Fibroblast of skin of back (primary cell): ENCODE measurements around the gene SYT8.

ENCODE experiments used
- DNase-seq: peaks from one replicate; pipeline ENCODE4 v3.0.0-alpha.2; 2013

Gene SYT8

DNA sequence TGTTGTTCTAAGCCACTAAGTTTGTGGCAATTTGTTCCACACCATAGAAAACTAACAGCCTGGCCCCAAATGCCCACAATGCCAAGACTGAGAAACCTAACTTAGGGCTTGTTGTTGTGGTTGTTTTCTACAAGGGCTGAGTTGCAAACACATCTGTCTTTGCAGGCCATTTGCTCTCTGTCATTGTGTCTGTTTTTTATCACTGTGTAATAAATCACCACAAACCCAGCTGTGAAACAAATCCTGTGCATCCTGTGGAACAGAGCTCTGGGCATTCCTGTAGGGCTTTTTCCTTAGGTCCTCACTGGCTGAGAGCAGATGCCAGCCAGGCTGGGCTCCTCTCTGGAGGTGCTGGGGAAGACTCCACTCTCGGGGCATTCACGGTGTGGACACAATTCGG, 15.7 kb upstream of the SYT8 start:
- DNase-seq = no peak

DNA sequence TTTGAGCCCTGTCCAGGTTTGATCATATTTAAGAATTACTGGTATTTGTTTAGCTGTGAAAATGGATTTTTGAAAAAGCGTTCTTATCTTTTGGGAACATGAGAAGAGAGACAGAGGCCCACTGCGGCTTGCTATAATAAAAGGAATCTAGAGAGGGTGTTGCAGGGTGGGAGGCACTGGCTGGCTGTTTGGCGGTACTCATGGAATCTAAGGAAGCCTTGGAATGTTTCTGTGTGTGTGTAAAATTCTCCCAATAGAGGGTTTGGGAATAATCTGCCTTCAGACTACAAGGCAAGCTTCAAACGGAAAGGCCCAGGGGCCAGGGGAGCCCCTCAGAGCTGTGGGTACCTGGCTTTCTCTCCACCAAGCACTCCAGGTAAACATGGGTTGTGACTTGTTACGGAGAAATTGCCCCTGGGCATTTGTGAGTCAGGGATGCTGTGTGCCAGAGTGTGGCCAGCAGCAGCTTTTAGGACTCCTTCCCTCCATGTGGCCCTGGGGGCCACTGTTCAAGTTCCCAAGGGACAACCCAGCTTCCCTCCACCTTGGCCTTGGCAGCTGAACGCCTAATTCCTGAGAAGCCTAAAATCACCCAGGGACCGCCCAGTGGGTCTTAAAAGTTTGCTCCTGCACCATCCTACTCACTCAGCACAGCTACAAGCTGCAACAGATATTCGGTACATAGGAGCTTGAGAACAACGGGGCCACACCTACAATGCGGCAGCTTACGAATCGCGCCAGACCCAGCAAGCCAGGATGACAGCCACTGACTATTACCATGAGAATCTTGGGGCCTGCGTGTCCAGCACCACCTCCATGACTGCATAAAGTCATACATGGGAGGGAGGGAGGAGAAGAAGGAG, 14.1 kb upstream of the SYT8 start:
- peak; percentile 82 for DNase-seq

DNA sequence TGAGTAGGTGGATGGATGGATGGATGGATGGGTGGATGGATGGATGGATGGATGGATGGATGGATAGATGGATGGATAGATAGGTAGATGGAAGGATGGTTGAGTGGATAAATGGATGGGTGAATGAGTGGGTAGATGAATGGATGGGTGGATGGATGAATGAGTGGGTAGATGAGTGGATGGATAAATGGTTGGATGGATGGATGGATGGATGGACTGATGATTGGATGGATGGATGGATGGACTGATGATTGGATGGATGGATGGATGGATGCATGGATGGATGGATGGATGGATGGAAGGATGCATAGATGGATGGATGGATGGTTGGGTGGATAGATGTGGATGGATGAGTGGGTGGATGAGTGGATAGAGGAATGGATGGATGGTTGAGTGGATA, 13.2 kb upstream of the SYT8 start:
- no peak for DNase-seq

DNA sequence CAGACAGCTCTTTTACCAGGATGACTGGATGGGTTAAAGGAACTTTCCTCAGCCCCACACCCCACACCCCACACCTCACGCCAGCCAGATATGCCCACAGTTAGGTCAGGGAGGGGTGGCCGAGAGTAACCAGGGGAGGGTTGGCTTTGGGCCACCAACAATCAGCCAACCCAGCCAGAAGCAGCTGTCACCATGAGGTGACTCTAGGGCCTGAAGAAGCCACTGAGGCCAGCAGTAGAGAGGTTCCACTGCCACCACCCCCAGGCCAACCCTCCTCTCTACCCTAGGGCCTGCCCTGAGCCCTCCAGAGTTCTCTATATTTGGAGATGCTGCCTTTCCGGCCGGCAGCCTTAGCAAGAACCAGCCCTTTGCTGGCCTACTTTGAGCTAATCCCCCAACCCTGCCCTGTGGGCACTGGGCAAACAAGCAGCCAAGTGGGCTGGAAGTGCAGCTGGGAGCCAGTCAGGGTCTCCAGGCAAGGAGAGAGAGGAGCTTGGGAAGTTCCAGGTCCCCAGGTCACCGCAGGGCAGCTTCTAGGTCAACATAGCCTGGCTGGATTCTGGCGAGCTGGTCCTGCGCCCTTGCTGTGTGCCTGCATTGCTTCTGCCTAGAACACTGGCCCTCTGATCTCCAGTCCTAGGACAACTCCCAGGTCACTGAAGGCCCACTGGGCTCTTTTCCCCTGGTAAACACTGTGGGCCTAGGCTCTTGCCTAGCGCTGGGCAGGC, 12.0 kb upstream of the SYT8 start:
- no peak for DNase-seq

DNA sequence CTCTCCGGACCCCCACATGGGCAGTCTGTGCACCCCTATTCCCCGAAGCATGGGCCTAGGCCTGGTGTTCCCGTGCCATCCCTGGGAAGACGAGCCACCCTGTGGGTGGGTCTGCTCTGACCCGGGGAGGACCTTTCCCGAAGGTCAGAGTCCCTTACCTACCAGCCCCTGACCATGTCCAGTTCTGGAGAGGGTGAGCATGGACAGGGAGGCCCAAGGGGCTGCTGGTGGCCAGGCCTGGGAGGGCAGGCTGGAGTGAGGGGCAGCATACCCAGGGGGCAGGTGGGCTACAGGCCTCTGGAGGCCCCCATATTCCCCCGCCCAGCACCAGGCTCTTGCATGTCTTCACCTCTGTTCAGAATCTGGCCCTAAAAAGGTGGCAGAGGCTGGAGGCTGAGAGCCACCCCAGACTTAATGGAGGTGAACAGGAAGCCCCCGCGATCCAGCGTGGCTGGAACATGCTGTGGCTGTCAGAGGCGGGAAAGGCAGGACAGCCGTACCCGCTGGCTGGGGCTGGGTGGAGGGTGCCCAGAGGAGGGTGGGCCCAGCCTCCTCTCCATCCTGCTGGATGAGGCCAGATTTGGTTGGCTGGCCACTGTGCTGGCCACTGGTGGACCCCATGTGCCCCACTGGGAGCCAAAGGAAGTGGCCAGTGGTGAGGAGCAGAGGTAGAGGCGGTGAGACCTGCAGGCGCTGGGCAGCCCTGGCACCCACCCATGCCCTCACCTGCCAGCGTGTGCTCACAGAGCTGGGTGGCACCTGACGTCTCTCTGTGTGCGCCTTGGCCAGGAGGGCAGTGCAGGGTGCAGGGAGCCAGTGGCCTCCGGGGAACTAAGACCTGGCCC, 11.2 kb upstream of the SYT8 start:
- DNase-seq = no peak

DNA sequence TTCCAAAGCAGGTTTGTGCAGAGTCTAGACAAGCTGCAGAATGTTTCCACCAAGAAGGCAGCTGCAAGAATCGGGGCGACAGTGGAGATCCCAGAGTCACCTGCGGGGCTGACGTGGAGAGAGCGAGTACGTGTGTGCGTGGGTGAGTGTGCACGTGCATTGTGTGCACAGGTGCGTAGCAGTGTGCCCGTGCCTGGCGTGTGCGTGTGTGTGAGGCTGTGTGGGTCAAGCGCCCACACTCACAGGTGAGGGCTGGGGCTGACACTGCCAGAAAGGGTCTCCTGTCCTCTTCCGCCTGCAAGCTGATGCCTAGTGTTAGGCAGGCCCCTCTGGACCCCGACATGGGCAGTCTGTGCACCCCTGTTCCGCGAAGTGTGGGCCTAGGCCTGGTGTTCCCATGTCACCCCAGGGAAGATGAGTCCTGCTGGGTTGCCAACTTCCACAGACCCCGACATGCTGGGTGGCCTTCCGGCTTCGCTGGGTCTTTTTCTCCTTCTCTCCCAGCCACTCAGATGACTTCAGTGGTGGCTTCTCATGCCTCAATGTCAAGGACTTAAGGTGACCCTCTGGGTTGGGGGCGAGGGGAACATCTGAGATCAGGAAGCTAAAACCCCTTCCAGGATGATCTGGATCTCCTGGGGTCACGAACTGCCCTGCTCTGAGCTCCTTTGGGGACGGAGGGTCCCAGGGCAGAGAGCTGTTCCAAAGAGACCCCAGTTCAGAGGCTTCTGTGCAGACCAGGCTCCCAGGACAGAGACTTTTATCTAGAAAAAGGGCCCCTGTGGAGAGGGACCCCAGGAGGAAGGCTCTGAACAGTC, 10.4 kb upstream of the SYT8 start:
- no peak for DNase-seq

DNA sequence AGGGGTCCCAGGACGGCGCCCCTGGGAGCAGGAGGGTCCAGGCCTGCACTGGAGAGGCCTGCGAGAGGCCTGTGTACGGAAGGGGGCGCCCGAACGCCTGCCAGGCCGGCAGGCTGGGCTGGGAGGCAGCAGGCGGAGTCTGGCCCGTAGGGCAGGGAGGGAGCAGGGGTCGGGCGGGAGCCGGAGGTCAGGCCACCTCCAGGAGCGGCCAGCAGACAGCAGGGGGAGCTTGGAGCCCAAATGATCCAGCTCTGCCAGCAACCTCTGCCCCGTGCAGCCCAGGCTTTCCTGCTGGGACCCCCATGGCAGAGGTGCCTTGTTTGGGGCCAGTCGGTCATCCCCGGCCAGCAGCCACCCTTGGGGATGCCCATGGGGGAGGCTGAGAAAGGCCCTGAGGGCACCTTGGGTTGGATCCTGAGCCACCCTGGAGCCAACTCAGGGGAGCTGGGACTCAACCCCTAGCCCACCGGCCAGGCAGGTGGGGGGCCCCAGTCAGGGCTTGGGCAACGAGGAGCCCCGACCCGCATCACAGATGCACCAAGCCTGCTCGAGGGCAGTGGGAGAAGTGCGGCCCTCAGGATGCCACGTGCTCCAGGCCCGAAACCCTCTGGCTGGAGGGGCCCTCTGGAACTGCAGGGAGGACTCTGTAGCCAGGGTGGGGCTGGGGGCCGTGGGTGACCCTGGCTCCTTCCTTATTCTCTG, 9.6 kb upstream of the SYT8 start:
- peak; percentile 12 for DNase-seq

DNA sequence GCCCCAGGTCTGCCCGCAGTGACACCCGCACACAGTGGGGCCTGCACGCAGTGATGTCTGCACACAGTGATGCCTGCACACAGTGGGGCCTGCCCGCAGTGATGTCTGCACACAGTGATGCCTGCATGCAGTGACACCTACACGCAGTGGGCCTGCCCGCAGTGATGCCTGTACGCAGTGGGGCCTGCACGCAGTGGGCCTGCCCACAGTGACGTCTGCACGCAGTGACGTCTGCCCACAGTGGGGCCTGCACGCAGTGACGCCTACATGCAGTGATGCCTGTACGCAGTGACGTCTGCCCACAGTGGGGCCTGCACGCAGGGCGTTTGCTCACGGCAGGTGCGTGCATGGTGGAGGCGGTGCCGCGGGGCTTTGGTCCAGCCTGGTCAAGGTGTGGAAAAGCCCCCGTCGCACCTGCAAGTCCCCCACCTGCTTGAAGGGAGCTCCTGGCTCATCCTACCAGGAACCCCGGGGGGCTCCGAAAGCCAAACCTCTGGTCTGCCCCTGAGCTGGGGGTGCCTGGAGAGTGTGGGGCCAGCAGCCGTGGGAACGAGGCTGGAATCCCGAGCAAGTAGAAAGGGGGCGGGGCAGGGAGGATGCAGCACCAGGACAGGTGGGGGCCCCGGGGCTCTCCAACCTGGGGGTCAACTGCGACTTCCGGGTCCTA, 8.9 kb upstream of the SYT8 start:
- DNase-seq = no peak

DNA sequence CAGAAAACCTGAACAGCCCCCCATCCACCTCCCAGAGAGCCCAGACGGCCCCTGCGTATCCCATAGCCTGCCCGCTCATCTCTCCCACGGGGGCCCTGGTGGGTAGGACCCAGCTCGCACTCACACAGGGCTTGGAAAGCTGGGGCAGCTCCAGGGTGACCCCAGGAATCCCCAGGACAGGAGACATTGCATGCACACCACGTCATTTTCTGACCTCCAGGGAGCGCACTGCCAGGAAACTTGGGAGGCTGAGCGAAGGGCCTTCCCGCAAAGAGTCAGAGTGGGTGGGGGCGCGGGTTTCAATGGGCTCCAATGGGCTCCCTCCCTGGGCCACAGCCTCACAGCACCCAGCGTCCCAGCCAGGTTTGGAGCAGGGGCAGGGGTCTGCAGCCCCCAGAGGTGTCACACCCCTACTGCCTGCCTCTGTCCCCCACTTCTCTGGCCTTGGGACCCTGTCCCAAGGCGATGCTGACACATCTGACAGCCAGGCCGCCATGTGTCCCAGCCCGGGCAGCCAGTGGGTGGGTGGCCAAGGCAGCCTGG, 8.2 kb upstream of the SYT8 start:
- DNase-seq = peak; percentile 80

DNA sequence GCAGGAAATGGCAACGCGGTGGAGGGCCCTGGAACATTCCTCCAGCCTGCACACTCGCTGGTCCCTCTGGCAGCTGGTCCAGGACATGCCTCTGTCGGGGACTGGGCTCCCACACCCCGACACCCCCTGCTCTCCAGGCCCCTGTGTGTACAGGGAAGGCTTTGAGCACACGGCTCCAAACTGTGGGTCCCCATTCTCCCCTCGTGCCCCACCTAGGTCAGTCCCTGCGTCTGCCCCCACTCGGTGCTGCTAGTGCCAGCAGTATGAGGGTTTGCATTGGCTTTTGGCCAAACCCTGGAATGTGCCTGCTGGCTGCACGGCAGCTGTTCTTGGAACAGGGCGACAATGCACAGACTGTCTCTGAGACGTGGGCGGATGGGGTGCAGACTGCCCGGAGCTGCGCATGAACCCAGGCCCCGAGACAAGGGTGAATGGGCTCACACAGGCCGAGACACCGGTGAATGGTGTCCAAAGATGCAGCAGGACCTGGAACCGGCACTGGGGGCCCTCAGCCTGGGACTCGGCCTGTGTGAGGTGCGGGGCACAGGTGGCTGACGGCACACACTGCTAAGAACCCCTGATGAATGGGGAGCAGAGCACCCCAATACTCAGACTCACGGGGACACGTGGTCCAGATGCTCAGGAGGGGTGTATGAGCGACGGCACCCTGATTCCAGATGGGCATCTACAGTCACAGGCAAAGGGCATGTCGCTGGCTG, 7.5 kb upstream of the SYT8 start:
- DNase-seq = peak; percentile 92

DNA sequence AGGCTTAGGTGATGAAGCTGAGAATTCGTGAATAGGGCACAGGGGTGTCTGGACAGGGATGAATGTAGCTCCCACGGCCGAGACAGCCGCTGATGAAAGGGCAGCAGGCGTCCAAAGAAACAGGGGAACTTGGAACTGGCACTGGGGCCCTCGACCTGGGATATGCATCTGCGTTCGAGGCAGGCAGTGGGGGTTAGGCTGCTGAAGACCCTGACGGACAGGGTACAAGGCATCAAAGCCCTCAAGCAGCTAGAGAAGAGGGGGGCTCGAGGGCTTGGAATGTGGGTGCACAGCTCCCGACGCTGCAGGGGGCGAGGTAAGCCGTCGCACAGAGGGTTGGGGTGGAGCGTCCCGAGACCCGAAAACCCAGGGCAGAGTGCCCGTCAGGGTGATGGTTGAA, 6.9 kb upstream of the SYT8 start:
- DNase-seq = no peak

DNA sequence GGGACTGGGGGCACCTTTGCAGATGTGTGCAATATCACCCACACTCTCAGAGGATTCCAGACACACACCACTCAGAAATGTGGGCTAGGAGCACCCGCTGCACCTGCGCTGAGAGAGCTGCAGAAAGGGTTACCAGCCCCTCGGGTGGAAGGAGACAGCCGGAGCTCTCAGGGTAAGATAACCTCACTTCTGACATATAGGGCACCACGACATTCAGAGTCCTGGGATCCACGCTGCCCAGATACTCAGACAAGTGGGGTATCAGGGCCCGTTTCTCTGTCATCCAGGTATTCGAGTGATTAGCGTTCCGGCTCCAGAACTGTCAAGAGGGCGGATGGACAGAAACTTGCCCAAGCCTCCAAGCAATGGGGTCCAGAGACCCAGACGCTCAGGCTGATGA, 6.2 kb upstream of the SYT8 start:
- no peak for DNase-seq

DNA sequence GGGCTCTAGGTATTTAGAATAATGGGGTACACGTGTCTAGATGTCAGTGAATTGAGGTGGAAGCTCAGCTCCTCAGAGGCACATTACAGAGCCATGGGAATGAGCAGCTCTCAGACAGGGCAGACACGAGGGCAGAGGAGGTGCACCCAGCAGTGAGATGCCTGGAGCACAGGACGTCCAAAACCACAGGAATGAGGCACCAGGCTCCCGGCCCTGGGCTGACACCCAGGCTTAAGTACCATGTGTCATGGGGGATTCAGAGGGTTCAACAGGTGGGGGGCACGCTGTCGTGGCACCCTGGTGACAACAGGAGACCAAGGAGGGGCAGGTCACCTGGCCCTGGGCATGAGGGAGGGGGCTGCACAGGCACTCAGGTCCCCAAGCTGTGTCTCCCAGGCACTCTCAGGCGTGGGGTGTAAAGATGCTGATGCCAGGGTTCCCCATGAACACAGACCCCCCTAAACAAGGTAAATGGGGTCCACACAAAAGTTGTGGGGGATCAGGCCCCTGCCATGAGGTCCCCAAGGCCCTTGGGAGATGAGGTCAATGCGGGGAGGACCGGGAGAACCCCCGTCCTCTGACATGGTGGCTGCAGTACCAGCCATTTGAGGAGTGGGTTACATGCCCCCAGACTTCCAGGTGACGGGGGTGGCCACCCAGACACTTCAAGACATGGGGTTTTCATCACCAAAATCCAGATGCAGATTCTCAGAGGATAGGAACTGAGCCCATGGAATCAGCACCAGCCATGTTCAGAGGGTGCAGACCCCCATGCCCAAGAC, 5.6 kb upstream of the SYT8 start:
- DNase-seq = peak; percentile 83

DNA sequence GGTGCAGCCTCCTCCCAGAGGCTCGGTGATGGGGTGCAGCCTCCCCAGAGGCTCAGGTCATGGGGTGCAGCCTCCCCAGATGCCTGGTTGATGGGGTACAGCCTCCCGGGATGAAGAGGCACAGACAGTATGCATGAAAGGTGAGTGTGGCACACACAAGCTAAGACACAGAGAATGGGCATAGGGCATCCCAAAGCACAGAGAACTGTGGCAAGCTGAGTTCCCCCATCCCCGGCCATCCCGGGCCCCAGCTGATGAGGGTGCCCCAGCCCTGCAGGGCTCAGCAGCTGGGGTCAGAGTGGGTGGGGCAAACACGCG, 4.8 kb upstream of the SYT8 start:
- DNase-seq = no peak

DNA sequence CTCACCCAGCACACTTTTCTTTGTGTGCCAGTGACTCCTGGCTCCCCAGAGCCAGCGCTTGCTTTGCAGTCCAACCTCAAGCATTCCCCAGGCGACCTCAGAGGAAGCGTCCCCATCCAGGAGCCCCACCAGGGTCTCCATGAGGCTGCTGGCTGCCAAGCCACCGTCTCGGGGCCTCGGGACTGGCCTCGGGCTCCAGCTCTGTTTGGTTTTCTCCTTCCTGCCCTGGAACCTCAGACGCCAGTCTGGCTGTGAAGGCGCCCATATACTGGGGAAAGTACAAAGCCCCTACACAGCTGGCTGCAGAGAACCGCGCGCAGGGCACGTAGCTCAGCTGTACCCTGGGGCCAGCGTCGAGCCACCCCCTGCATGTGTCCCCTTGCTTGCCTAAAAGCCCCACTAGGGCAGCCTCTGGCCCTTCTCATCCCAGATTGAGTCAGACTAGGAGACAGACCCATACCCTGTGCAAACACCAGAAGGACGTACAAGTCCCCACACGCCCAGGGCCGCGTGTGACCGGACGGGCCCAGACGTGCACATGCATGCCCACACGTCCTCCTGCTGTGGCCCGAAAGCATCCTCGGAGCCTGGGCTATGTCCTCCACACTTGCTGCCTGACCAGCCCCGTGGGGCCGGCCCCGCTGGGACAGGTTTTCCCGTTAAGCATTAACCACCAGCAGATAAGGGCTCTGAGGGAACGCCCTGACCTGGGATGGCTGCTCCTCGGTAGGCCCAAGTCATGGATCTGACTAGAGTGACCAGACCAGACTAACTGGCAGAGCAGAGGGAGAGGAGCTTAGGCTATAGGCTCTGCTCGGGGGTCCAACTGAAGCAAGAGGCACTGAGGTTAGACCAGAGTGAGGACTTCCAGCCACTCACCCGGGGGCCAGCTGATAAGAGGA, 4.2 kb upstream of the SYT8 start:
- peak; percentile 18 for DNase-seq

DNA sequence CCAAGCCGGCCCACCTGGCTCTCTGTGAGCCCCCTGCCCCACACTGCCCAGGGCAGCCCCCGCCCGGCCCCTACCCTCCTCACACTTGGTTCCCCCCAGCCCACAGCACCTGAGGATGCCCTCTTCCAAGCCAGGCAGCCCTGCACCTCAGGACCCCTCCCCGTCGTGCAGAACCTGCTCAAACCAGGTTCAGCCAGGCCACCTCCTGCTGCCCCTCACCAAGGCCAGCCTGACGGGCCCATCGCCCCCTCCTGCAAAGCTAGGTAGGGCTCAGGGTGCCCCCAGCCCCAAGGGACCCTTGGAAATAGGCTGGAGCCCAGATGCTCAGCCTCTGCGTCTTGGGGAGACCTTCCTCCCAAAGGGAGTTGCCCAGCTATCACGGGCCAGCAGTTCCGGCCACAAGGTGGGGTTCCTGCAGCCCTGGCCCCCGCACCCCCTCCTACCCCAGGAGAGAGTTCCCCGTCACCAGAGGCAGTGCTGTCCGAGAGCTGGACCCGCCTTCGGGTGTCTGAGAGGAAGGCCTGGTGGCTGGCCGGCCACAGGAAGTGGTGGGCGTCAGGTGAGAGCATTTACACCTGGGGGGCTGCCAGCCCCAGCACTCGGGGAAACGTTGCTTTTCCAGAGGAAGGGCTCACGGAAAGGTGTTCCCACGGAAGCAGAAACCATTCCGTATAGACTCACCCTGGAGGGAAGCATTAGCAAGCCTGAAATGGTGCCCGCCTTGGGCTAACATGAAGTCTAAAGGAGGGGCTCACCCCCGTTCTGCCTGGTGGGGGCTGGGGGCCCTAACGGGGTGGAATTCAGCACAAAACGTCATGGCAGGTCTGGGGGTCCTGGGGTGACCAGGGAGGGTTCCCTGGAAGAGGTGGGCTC, 3.2 kb upstream of the SYT8 start:
- no peak for DNase-seq

DNA sequence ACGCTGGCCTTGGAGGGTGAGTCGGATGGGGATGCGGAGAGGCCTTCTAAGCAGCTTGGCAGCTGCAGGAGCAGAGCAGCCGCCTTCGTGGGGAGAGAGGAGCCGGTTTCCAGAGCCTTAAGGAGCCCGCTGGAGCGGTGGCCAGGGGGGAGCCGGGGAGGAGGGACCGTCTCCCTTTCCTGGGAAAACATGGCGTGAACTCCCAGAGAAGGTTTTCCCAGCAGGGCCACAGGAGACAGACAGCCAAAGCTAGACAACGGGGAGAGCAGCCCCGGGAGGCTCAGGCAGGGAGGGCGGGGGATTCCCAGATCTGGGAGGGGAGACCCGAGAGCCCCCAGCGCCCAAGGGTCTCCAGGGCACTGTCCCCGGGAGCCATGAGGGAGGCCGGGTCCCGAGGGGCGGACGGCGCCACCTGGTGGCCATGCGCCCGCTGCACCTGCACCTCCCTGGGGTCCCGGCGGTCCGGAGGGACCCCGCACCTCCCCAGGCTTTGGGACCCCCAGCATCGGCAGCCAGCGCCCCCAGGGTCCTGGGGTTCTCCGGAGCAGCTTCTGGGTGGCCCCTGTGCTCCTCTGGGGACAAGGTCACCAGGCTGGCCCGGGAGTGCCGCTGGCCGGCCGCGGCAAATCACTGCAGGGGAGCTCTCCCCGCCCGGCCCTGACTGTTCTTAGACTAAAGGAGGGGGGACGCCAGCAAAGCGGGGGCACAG, 2.4 kb upstream of the SYT8 start:
- peak; percentile 8 for DNase-seq
